HepG2 (cell line): Measurements from ENCODE around the gene BDH2. TPM values are rescaled to one million over a fixed set of nuclear protein-coding genes. Genes with fewer than 3 reads are reported as not detected.

Experiments used
- ATF7 ChIP-seq, 2 experiments: fragments of 450-650 bp in 1 of 2; sonication (generic) in 1 of 2; formaldehyde crosslinking in 1 of 2; IDR thresholded peaks; 2 replicates each; pipeline versions ENCODE4 v1.4.0 to v1.6.1; 2016 to 2020; ENCODE audit warnings: antibody characterized with exemption in 1 of 2, mild to moderate bottlenecking in 1 of 2, missing genetic modification reagents in 1 of 2
- ATF7-NPFF ChIP-seq: sonication (generic); formaldehyde crosslinking; IDR thresholded peaks from 2 replicates; pipeline ENCODE4 v1.8.1; 2023; ENCODE audit warnings: mild to moderate bottlenecking, low read depth, missing genetic modification reagents, moderate library complexity
- HNRNPUL1 ChIP-seq: fragments of 200-400 bp; formaldehyde crosslinking; IDR thresholded peaks from 2 replicates; pipeline ENCODE4 v1.6.1; 2017; ENCODE audit warnings: low read depth, mild to moderate bottlenecking, low read length, moderate library complexity
- RORA ChIP-seq: sonication (generic); formaldehyde crosslinking; IDR thresholded peaks from 2 replicates; pipeline ENCODE4 v1.5.0; 2020; ENCODE audit warnings: mild to moderate bottlenecking, missing genetic modification reagents, moderate library complexity
- TBL1XR1 ChIP-seq: fragments of 150-350 bp; IDR thresholded peaks from 2 replicates; pipeline ENCODE4 v1.6.1; 2014; ENCODE audit warnings: borderline replicate concordance, low read length; ENCODE audit not compliant: partially characterized antibody
- ZBTB7A ChIP-seq: sonication (generic); formaldehyde crosslinking; IDR thresholded peaks from 2 replicates; pipeline ENCODE4 v1.8.0; 2022; ENCODE audit warnings: mild to moderate bottlenecking, missing genetic modification reagents
- ZNF616 ChIP-seq: sonication (generic); formaldehyde crosslinking; IDR thresholded peaks from 2 replicates; pipeline ENCODE4 v1.5.0; 2020; ENCODE audit warnings: low read depth, mild to moderate bottlenecking, missing genetic modification reagents
- ZNF772 ChIP-seq: sonication (generic); formaldehyde crosslinking; IDR thresholded peaks from 2 replicates; pipeline ENCODE4 v1.5.0; 2020; ENCODE audit warnings: mild to moderate bottlenecking, missing genetic modification reagents
- ZNF891 ChIP-seq: sonication (generic); formaldehyde crosslinking; IDR thresholded peaks from 2 replicates; pipeline ENCODE4 v1.5.0; 2020; ENCODE audit warnings: mild to moderate bottlenecking, missing genetic modification reagents
- polyA plus RNA-seq, 8 experiments: library from polyadenylated mRNA; depleted of rRNA in 3 of 8; stranded (reverse) in 7 of 8; unstranded in 1 of 8; fragments of >200 nt; fragmentation: Illumina TruSeq in 4 of 8; extraction: Trizol in 4 of 8; gene quantifications; 2 replicates each; pipeline versions ENCODE4 v1.2.1 to v1.2.3, GENCODE V29; 2011 to 2016; ENCODE audit warnings: low read depth in 4 of 8, missing spikeins in 1 of 8, mixed read lengths in 1 of 8; ENCODE audit not compliant: insufficient read depth in 1 of 8
- total RNA-seq, 5 experiments: library from RNA; depleted of rRNA; stranded (reverse); fragments of >200 nt; fragmentation: Illumina TruSeq; extraction: Trizol; gene quantifications; 2 replicates each; pipeline ENCODE4 v1.2.3, GENCODE V29; 2016; ENCODE audit warnings: low read depth in 1 of 5
- TF ChIP-seq, protein P1 (sequence below), 2 experiments: sonication (generic) in 1 of 2; formaldehyde crosslinking in 1 of 2; IDR thresholded peaks; 2 replicates each; pipeline versions ENCODE4 v1.6.1 to v1.9.0; 2014 to 2022; ENCODE audit warnings: antibody characterized with exemption in 1 of 2, borderline replicate concordance in 1 of 2, inconsistent platforms in 1 of 2, low read depth in 1 of 2, missing genetic modification reagents in 1 of 2
- TF ChIP-seq, protein P2 (sequence below): sonication (generic); formaldehyde crosslinking; IDR thresholded peaks from 2 replicates; pipeline ENCODE4 v1.5.1; 2020; ENCODE audit warnings: mild to moderate bottlenecking, moderate library complexity, missing genetic modification reagents
- TF ChIP-seq, protein P3 (sequence below): sonication (generic); formaldehyde crosslinking; IDR thresholded peaks from 2 replicates; pipeline ENCODE4 v1.4.0; 2020; ENCODE audit warnings: mild to moderate bottlenecking, missing genetic modification reagents
- TF ChIP-seq, protein P4 (sequence below): sonication (generic); formaldehyde crosslinking; IDR thresholded peaks from 2 replicates; pipeline ENCODE4 v1.8.0; 2022; ENCODE audit warnings: mild to moderate bottlenecking, missing genetic modification reagents; ENCODE audit not compliant: insufficient replicate concordance
- TF ChIP-seq, protein P5 (sequence below): sonication (generic); formaldehyde crosslinking; IDR thresholded peaks from 2 replicates; pipeline ENCODE4 v1.4.0; 2020; ENCODE audit warnings: mild to moderate bottlenecking, missing genetic modification reagents

The BDH2 gene
- total and polyA plus RNA-seq, 2 of the 13 experiments (the other 11 are each of a cell fraction or from before 2014, with no cell fraction given), result 34.8 to 46.2 TPM

DNA sequence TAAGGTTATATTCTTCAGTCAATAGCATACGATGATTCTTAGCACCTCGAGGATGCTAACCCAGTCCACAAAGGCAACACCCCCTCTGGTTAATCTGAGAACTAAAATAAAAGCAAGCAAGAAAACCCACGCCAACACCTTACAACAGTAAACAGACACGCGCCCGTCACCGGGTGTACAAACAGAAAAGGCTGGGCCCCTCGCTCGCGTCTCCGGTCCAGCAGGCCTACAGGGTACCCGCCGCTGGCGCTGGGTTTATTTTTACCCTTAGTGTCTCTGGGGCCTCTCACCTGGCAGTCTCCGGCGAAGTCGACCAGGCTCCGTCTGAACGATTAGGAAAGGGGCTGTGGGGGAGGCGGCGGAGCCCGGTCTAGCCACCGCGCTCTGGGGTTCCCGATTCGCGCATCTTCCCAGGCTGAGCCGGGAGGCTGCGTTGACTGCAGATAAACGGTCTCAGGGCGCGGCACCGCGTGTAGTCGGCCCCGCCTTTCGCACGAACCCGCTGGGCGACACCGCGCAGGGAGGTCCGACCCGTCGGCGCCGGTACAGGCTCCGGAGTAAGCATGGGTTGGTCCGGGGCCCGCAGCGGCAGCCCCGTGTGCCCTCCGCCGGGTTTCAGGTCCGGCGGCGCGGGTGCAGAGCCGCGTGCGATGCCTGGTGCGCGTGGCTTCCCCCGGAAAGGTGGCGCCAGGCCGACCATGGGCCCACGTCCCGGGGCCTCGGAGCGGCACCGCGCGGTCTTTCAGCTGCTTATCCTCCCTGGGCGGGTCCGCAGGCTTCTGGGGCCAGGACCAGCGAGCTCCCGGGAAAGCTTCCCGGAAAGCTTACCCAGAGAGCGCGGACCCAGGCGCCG is 23.5 kb downstream of the BDH2 start (continued):
- TF ChIP-seq, protein P1, sequence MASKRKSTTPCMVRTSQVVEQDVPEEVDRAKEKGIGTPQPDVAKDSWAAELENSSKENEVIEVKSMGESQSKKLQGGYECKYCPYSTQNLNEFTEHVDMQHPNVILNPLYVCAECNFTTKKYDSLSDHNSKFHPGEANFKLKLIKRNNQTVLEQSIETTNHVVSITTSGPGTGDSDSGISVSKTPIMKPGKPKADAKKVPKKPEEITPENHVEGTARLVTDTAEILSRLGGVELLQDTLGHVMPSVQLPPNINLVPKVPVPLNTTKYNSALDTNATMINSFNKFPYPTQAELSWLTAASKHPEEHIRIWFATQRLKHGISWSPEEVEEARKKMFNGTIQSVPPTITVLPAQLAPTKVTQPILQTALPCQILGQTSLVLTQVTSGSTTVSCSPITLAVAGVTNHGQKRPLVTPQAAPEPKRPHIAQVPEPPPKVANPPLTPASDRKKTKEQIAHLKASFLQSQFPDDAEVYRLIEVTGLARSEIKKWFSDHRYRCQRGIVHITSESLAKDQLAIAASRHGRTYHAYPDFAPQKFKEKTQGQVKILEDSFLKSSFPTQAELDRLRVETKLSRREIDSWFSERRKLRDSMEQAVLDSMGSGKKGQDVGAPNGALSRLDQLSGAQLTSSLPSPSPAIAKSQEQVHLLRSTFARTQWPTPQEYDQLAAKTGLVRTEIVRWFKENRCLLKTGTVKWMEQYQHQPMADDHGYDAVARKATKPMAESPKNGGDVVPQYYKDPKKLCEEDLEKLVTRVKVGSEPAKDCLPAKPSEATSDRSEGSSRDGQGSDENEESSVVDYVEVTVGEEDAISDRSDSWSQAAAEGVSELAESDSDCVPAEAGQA (IDR thresholded peaks at IDR 0.05; ENCODE audit: low read depth), result no peak
- TF ChIP-seq, protein P1 (CRISPR knock-in tag; IDR thresholded peaks at IDR 0.05; ENCODE audit: borderline replicate concordance), result peak; percentile 56; the same call in 1 of the 2 replicates
- TF ChIP-seq ZNF891 (CRISPR knock-in tag) (peak; percentile 68), TBL1XR1 (peak; percentile 16), ZNF616 (CRISPR knock-in tag) (0 out of 2 replicates have a peak, but pooled peaks have one; percentile 65), ATF7-NPFF (peak; percentile 85), ZBTB7A (CRISPR knock-in tag) (peak; percentile 72; the same call in 1 of the 2 replicates), RORA (no peak), HNRNPUL1 (0 out of 2 replicates have a peak, but pooled peaks have one; percentile 51), ZNF772 (CRISPR knock-in tag) (peak; percentile 48; the same call in 1 of the 2 replicates), ATF7 (IDR thresholded peaks at IDR 0.05) (no peak), ATF7 (CRISPR knock-in tag; IDR thresholded peaks at IDR 0.05) (no peak; the same call in 1 of the 2 replicates)
- TF ChIP-seq, protein P2, sequence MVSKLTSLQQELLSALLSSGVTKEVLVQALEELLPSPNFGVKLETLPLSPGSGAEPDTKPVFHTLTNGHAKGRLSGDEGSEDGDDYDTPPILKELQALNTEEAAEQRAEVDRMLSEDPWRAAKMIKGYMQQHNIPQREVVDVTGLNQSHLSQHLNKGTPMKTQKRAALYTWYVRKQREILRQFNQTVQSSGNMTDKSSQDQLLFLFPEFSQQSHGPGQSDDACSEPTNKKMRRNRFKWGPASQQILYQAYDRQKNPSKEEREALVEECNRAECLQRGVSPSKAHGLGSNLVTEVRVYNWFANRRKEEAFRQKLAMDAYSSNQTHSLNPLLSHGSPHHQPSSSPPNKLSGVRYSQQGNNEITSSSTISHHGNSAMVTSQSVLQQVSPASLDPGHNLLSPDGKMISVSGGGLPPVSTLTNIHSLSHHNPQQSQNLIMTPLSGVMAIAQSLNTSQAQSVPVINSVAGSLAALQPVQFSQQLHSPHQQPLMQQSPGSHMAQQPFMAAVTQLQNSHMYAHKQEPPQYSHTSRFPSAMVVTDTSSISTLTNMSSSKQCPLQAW (CRISPR knock-in tag), result peak; percentile 52; the same call in 1 of the 2 replicates
- TF ChIP-seq, protein P3, sequence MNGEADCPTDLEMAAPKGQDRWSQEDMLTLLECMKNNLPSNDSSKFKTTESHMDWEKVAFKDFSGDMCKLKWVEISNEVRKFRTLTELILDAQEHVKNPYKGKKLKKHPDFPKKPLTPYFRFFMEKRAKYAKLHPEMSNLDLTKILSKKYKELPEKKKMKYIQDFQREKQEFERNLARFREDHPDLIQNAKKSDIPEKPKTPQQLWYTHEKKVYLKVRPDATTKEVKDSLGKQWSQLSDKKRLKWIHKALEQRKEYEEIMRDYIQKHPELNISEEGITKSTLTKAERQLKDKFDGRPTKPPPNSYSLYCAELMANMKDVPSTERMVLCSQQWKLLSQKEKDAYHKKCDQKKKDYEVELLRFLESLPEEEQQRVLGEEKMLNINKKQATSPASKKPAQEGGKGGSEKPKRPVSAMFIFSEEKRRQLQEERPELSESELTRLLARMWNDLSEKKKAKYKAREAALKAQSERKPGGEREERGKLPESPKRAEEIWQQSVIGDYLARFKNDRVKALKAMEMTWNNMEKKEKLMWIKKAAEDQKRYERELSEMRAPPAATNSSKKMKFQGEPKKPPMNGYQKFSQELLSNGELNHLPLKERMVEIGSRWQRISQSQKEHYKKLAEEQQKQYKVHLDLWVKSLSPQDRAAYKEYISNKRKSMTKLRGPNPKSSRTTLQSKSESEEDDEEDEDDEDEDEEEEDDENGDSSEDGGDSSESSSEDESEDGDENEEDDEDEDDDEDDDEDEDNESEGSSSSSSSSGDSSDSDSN, result peak; percentile 97
- TF ChIP-seq, protein P4, sequence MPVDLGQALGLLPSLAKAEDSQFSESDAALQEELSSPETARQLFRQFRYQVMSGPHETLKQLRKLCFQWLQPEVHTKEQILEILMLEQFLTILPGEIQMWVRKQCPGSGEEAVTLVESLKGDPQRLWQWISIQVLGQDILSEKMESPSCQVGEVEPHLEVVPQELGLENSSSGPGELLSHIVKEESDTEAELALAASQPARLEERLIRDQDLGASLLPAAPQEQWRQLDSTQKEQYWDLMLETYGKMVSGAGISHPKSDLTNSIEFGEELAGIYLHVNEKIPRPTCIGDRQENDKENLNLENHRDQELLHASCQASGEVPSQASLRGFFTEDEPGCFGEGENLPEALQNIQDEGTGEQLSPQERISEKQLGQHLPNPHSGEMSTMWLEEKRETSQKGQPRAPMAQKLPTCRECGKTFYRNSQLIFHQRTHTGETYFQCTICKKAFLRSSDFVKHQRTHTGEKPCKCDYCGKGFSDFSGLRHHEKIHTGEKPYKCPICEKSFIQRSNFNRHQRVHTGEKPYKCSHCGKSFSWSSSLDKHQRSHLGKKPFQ (CRISPR knock-in tag), result no peak
- TF ChIP-seq, protein P5, sequence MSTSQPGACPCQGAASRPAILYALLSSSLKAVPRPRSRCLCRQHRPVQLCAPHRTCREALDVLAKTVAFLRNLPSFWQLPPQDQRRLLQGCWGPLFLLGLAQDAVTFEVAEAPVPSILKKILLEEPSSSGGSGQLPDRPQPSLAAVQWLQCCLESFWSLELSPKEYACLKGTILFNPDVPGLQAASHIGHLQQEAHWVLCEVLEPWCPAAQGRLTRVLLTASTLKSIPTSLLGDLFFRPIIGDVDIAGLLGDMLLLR (CRISPR knock-in tag), result no peak
